C4-2B (cell line): Measurements from ENCODE around the gene YWHAE.
"Not testable (repeated sequence)": the region's sequence is repeated elsewhere in the genome, so short reads cannot be mapped to it uniquely, and the experiment has no call there.

Source experiments
- H3K27ac ChIP-seq: fragments of 450-650 bp; 2 replicates; pipeline ENCODE4 v1.5.1; 2017
- CTCF ChIP-seq: fragments of 450-650 bp; conservative IDR thresholded peaks from 2 replicates; pipeline ENCODE4 v1.5.1; 2017; ENCODE audit warnings: mild to moderate bottlenecking
- ZFX ChIP-seq: fragments of 450-650 bp; IDR thresholded peaks from 2 replicates; pipeline ENCODE4 v1.6.1; 2017

The YWHAE gene

GRCh38 chr17:1315891-1316403 lies 84.1 kb downstream of the YWHAE start:
- H3K27ac ChIP-seq, result no peak overlapping the region
- TF ChIP-seq ZFX, result no peak

- TF ChIP-seq CTCF (no peak), ZFX (no peak)
- H3K27ac ChIP-seq, result no peak overlapping the region
Measured at GRCh38 chr17:1315409-1315808, 84.6 kb downstream of the YWHAE start.

- TF ChIP-seq ZFX (no peak), CTCF (no peak)
- H3K27ac ChIP-seq, result no peak overlapping the region
Measured at GRCh38 chr17:1313270-1314005, 86.6 kb downstream of the YWHAE start.

- no peak overlapping the region for H3K27ac ChIP-seq
- TF ChIP-seq ZFX (no peak), CTCF (no peak)
Measured at GRCh38 chr17:1312261-1312870, 87.7 kb downstream of the YWHAE start.

GRCh38 chr17:1307829-1308228 lies 92.2 kb downstream of the YWHAE start:
- H3K27ac ChIP-seq, result not testable (repeated sequence)

- H3K27ac ChIP-seq, result no peak overlapping the region
- no peak for TF ChIP-seq ZFX
- TF ChIP-seq CTCF, result no peak
Measured at GRCh38 chr17:1304962-1305563, 95.0 kb downstream of the YWHAE start.

GRCh38 chr17:1304522-1304921 lies 95.5 kb downstream of the YWHAE start:
- TF ChIP-seq ZFX, result no peak
- TF ChIP-seq CTCF, result no peak
- no peak overlapping the region for H3K27ac ChIP-seq

GRCh38 chr17:1302761-1303160 lies 97.3 kb downstream of the YWHAE start:
- TF ChIP-seq ZFX (no peak), CTCF (no peak)
- no peak overlapping the region for H3K27ac ChIP-seq
